ENCODE data around the gene MGMT.
A peak's percentile ranks its signal among the peaks of the same experiment; 100 is the strongest.
"Not testable (repeated sequence)": the region's sequence is repeated elsewhere in the genome, so short reads cannot be mapped to it uniquely, and the experiment has no call there.

The MGMT gene

DNA sequence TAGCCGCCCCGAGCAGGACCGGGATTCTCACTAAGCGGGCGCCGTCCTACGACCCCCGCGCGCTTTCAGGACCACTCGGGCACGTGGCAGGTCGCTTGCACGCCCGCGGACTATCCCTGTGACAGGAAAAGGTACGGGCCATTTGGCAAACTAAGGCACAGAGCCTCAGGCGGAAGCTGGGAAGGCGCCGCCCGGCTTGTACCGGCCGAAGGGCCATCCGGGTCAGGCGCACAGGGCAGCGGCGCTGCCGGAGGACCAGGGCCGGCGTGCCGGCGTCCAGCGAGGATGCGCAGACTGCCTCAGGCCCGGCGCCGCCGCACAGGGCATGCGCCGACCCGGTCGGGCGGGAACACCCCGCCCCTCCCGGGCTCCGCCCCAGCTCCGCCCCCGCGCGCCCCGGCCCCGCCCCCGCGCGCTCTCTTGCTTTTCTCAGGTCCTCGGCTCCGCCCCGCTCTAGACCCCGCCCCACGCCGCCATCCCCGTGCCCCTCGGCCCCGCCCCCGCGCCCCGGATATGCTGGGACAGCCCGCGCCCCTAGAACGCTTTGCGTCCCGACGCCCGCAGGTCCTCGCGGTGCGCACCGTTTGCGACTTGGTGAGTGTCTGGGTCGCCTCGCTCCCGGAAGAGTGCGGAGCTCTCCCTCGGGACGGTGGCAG, at the start of gene MGMT:
Gene MGMT, plus strand, starts transcription at position 539 of the 656 bp plus-strand sequence.
- peak; percentile 43 for DNase-seq

DNA sequence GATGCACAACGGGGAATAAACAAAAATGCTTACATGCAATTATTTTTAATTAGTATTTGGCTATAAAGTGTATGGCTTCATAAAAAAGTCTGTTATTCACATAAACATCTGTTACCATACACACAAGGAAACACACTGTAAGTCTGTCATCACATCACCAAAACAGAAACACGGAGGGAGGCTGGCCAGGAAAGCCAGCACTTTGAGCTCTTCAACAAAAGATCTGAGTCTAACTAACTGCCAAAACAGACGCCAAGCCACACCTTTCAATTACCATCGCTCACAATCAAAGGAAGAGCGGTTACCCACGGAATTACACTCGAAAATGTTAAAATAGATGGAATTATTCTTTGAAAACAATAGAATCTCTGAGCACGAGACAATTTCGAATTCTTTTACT, 49.2 kb upstream of the MGMT start:
- DNase-seq, result no peak

DNA sequence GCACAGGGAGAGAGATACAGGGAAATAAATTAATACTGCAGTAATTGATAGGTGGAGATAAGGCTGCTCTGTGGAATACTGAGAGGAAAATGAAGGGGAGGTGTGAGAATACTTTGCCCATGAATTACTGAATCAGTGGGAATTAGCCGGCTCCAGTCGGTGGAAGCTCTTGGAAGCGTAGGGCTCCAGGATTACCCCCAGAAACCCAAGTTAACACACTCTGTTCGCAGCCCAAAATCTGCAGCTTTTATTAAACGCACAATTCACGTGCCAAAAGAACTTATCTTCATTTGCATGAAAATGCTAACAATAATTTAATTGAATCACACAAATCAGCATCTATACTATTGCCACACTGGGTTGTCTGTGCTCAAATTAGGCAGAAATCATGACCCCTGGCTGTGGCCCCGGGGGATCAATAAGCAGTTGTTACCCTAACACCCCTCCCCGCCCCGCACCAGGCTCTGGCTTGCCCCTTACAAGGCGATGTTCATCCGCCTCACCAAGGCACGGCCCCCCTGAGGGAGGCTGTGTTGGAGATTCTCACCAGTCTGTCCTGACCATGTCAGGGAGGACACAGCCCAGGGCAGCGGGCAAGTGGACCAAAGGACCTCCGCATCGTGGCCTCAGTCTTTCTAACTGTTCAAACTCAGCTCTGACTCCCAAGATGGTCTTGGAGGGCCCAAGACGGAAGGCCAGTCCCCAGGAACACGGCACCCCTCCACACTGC, 48.4 kb upstream of the MGMT start:
- DNase-seq, result no peak

- DNase-seq, result no peak
These were observed 47.6 kb upstream of the MGMT start for GRCh38 chr10:129419397-129419796.

DNA sequence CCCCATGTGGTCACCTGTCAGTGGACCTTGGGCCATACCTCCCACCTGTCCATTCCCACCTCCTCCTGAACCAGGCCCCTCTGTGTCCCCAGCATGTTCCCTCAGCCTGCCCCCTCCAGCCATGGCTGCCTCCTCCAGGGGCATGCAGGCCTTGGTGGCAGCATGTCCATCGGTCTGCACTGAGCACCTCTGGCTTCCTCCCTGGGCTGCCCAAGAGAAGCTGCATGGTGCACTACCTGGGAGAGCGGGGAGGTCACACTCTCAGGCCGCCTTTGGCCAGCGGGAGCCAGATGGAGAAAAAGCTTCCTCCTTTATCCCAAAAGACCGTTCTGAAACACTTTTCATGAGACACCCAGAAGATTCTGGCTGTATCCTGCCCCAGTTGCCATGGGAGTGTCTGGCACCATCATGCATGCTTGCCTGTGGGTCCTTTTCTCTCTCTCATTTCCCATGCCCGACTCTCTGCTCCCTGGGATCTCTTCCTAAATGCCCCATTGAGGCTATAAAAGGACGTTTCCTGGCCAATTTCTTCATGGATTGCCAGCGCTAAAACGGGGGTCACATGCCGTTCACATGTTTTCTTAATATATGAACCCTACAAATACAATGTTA, 45.5 kb upstream of the MGMT start:
- DNase-seq, result no peak

DNA sequence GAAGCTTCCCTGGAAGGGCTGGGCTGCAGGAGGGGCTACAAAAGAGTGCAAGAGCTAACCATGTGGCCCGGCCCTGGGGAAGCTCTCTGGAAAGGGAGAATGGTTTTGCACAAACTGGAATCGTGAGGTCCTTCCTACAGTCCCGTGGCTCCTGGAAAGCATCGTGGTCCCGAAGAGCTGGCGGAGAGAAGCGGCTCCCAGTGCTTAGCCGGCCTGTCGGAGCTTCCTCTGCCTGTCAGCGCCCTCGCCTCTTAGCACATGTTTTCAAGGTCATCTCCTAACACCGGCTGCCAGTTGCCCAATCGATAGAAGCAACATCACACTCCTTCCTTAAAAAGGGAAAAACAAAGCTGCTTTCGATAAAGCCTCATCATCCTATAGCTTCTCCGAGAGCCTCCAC, 42.1 kb upstream of the MGMT start:
- DNase-seq, result no peak

DNA sequence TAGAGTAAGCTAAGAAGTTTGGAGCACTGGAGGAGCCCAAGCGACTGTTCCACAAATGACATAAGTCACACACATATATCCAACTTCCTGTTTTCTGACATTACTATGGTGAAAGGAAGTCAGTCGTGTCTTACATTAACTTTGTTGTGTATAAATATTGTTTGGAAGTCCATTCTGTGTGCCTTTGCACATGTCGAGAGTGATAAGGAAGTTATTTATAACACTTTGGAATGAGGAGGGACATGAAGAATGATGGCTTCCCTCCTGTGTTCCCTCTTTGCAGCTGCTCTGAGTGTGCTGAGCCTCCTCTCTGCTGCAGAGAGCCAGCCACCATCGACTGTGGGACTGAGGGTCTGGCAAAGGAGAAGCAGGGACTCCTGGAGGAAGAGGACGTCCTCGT, 40.4 kb upstream of the MGMT start:
- DNase-seq, result no peak

DNA sequence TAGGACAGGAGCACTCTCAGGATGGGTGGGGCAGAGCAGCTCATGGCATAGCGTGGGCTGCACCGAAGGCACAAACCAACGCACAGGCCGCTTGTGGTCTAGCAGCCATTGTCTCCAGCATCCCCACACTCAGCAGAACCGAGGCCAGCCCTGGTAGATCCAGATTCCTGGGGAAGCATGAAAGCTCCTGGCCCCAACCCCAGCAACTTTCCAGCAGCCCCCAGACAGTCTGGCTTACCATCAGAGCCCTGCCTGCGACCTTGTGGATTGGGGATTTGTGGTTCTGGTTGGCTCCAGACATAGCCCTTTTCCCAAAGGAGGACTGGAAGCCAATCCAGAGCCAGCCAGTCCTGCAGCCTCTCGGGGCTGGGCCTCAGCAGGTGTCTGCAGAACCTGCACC, 33.8 kb upstream of the MGMT start:
- DNase-seq, result no peak

GRCh38 chr10:129435724-129436123, 31.3 kb upstream of the MGMT start:
- not testable (repeated sequence) for DNase-seq

- DNase-seq, result no peak
These were observed 29.0 kb upstream of the MGMT start for GRCh38 chr10:129438024-129438423.

DNA sequence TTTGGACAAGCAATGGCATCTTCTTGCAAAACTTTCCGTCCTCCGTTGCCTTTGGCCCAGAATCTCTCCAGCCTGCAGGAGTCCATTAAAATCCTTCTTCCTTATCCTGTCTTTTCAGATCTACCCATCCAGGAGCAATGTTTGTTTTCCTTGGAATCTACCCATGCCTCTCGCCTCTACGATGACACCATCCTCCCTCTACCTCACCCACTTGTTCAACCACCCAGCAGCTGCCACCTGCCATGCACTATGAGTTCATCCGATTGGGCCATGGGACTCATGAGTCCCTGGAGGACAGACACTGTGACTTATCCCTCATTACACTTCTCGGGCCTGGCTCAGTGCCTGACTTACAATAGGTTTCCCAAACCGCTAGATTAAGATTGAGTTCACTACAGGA, 26.8 kb upstream of the MGMT start:
- DNase-seq, result no peak

GRCh38 chr10:129440722-129441316, 26.2 kb upstream of the MGMT start:
- no peak for DNase-seq

- no peak for DNase-seq
These were observed 25.6 kb upstream of the MGMT start for GRCh38 chr10:129441372-129442009.

GRCh38 chr10:129442866-129443265, 24.2 kb upstream of the MGMT start:
- DNase-seq, result no peak

GRCh38 chr10:129444359-129444758, 22.7 kb upstream of the MGMT start:
- no peak for DNase-seq

DNA sequence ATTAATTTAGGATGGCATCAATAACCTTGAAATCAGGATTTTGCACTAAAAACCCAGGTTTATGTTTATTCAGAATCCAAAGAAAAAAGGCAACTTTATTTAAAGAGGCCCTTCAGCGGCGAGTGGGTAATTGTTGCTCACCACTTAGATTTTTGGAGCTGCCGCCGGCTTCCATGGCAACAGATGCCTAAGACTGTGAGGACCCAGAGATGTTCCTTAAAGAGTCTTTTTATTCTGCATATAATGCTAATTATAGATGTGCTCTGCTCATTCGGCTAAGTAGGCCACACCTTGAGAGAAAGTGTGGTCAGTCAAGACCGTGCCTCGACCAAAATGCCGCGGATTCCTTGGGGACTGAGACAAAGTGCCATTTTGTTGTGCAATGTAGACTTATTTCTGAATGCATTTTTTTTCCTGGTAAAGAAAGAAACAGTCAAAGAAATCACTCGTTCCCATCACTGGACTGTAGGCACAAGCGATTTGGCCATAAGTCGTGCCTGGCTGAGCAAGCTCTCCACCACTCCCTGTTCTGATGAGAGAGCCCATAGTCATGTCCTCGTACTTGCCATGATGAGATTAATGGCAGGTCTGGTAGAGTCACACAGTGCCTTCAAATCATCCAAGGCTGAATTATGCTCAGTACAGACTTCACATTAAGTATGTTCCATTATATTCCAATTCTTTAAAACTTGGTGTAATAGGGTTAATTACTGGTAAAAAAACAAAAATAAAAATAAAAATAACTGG, 21.4 kb upstream of the MGMT start:
- no peak for DNase-seq

GRCh38 chr10:129446183-129446581, 20.9 kb upstream of the MGMT start:
- no peak for DNase-seq

- no peak for DNase-seq
These were observed 19.6 kb upstream of the MGMT start for GRCh38 chr10:129447486-129447885.

GRCh38 chr10:129448086-129448485, 19.0 kb upstream of the MGMT start:
- no peak for DNase-seq

GRCh38 chr10:129448539-129448938, 18.5 kb upstream of the MGMT start:
- no peak for DNase-seq

DNA sequence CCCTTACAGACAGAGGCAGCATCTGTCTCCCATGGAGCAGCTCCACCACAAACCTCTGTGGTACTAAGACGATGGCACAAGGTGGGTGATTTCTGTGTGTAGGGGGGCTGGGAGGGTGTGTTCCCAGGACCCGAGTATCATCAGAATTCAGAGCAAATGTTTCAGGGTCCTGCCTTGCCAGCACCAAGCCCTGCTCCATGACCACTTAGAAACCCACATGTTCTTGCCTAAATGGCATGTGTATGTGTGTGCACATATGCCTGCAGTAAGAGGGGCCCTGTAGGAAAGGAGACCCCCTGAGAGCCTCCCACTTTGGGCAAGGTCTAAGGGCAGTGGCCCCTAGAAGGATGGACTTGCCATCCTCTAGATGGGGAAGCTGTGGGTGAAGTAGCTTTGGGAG, 17.1 kb upstream of the MGMT start:
- DNase-seq, result no peak

DNA sequence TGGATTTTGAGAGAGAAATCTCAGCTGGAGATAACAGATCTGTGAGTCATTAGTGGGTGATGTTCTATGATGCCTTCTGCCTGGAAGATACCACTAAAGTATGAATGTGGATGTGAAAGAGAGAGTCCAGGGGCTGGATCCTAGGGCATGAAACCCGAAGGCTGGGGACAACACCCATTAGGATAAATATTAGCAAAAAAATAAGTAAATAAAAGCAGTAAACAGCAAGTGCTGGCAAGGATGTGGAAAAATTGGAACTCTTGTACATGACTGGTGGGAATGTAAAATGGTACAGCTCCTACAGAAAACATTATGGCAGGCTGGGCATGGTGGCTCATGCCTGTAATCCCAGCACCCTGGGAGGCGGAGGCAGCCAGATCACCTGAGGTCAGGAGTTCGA, 16.6 kb upstream of the MGMT start:
- DNase-seq, result no peak

GRCh38 chr10:129455625-129456024, 11.4 kb upstream of the MGMT start:
- no peak for DNase-seq
